LNCAP (cell line): ENCODE results near the gene RNF130.

ENCODE experiments used
- CTCF ChIP-seq: fragments of 450-650 bp; IDR thresholded peaks from 2 replicates; pipeline ENCODE4 v1.5.1; 2017; ENCODE audit warnings: mild to moderate bottlenecking

RNF130 gene

GRCh38 chr5:180079702-180080466, 8.3 kb upstream of the RNF130 start:
- TF ChIP-seq CTCF = no peak

- TF ChIP-seq CTCF = no peak
These were observed 6.8 kb upstream of the RNF130 start for GRCh38 chr5:180078348-180078747.

- TF ChIP-seq CTCF = no peak
These were observed 6.2 kb upstream of the RNF130 start for GRCh38 chr5:180077594-180078284.

GRCh38 chr5:180075703-180076102, 4.1 kb upstream of the RNF130 start:
- no peak for TF ChIP-seq CTCF

- no peak for TF ChIP-seq CTCF
These were observed 2.9 kb upstream of the RNF130 start for GRCh38 chr5:180074462-180074861.

GRCh38 chr5:180072556-180072955, 997 bp upstream of the RNF130 start:
- no peak for TF ChIP-seq CTCF

GRCh38 chr5:180072256-180072548, 643 bp upstream of the RNF130 start:
- no peak for TF ChIP-seq CTCF
